GM21576 (cell line): ENCODE measurements around the gene RAC2.

Source experiments
- ATAC-seq: cut with Tn5 transposase; IDR thresholded peaks from one replicate; pipeline ENCODE4 v1.9.1; 2021; ENCODE audit warnings: mild to moderate bottlenecking, moderate library complexity; ENCODE audit not compliant: unreplicated experiment

The RAC2 gene

GRCh38 chr22:37179126-37179470, 65.0 kb downstream of the RAC2 start:
- no peak for ATAC-seq

- no peak for ATAC-seq
Measured at GRCh38 chr22:37178350-37179125, 65.5 kb downstream of the RAC2 start.

DNA sequence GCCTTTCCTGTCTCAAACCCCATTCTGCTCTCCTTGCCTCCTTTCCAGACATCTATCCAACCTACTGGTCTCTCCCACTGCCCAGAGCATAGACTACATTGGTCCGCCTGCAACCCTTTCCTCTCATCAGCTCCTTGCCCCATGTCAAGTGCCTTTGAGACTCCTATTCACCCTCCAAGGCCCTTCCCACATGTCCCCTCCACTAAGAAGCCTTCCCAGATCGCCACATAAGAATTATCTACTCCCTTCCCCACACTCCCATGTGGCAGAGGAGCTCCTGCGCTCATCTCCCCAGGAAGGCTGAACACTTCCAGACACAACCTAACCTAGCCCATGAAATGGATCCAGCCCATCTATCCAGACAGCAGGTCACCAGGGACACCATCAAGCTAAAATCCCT, 66.3 kb downstream of the RAC2 start:
- no peak for ATAC-seq

- no peak for ATAC-seq
Measured at GRCh38 chr22:37177221-37177620, 66.8 kb downstream of the RAC2 start.

GRCh38 chr22:37176464-37177061, 67.5 kb downstream of the RAC2 start:
- no peak for ATAC-seq

DNA sequence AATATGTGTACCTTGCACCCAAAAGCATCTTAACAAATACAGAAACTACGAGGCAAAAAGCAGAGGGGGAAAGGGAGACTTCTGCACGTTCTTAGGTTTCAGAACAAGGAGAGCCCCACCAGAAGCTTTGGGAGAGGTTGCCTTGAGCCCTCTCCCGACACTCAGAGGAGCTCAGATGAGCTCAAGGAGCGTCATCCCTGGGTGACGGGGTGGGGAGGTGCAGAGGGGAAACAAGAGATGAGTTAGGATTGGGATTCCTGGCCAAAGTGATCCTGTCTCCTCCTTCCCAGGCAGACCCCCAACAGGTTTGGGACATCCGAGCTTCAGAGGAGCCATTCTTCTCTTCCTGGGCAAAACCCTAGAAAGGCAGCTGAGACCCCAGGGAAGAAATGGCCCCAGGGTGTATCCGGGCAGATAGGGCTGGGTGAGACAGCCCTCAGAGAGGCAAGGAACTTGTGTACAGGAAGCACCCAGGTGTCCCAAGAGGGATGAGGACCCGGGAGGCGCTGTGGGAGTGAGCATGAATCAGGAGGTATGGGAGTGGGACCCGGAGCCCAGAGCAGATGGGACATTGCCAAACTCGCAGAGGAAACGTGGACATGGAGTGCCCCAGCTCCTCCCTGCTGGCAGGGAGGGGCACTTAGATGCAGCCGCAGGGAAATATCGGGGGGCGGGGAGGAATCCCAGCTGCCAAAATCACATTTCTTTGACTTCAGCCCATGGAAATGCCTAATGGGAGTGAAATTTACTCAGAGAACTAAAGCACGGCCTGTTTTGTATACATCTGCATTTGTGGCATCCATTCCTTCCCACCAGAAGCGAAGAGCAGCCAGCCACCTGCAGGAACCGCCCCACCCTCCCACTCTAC, 68.4 kb downstream of the RAC2 start:
- ATAC-seq, result no peak
